HepG2 (cell line): ENCODE measurements around the gene MYOCOS. TPM values are rescaled to one million over a fixed set of nuclear protein-coding genes. Genes with fewer than 3 reads are reported as not detected.

Source experiments
- ATAC-seq: fragments of 200-7000 bp; cut with Tn5 transposase; 3 replicates; pipeline ENCODE4 v1.9.1; 2020; ENCODE audit warnings: mild to moderate bottlenecking, moderate library complexity
- BruUV-seq: library from RNA; stranded (reverse); fragments of 400-500 nt; replicated peaks from 2 replicates; lab custom pipeline; 2021; lab: Mats Ljungman, UMichigan
- CTCF ChIA-PET: fragments of 300-600 bp; formaldehyde crosslinking; extraction: SDS; loops from one replicate; lab custom pipeline; 2021; ENCODE audit warnings: low total read pairs, inconsistent platforms, low intra/inter-chr PET ratio; lab: Yijun Ruan, JAX
- POLR2A ChIA-PET: fragments of 350-600 bp; sonication (Branson Sonifier 250); formaldehyde crosslinking; loops from one replicate; lab custom pipeline; 2020; ENCODE audit warnings: antibody characterized with exemption, inconsistent platforms; lab: Yijun Ruan, JAX
- DNase-seq: peaks from one replicate; pipeline ENCODE4 v3.0.0-alpha.2; 2015; ENCODE audit warnings: low spot score
- FAIRE-seq: peaks from 3 replicates; lab custom pipeline; 2011; peaks lifted over from hg19 to GRCh38; lab: Jason Lieb, UNC
- H2AFZ ChIP-seq: one replicate; pipeline ENCODE4 v1.6.1; 2011; ENCODE audit warnings: low read length, inconsistent platforms
- H3K27ac ChIP-seq: fragments of 300-600 bp; 3 replicates; pipeline ENCODE4 v1.8.0; 2011; ENCODE audit warnings: mixed run types, mild to moderate bottlenecking, mixed read lengths, low read length, inconsistent platforms; ENCODE audit not compliant: insufficient read depth; ENCODE audit errors: extremely low read length
- H3K27me3 ChIP-seq, 2 experiments: fragments of 200-600 bp in 1 of 2; 2 replicates in 1 of 2; 3 replicates in 1 of 2; pipeline versions ENCODE4 v1.6.0 to v1.8.0; 2011; ENCODE audit warnings: low read length in 2 of 2, mild to moderate bottlenecking in 2 of 2, moderate library complexity in 2 of 2, inconsistent platforms in 1 of 2; ENCODE audit not compliant: insufficient read depth in 2 of 2, control insufficient read depth in 1 of 2
- H3K36me3 ChIP-seq, 2 experiments: fragments of 200-600 bp in 1 of 2; replicated peaks in 1 of 2; 2 replicates in 1 of 2; 3 replicates in 1 of 2; pipeline versions ENCODE4 v1.5.1 to v1.8.0; 2011; ENCODE audit warnings: low read length in 2 of 2, inconsistent platforms in 1 of 2; ENCODE audit not compliant: insufficient read depth in 2 of 2, control insufficient read depth in 1 of 2
- H3K4me1 ChIP-seq: 2 replicates; pipeline ENCODE4 v1.5.1; 2012; ENCODE audit warnings: low read length, inconsistent platforms; ENCODE audit not compliant: insufficient read depth
- H3K4me2 ChIP-seq: 2 replicates; pipeline ENCODE4 v1.6.0; 2011; ENCODE audit warnings: low read depth, low read length, inconsistent platforms
- H3K4me3 ChIP-seq, 3 experiments: fragments of 200-600 bp in 1 of 3; sonication (generic), shearing (Covaris generic) in 1 of 3; replicated peaks in 1 of 3; 2 replicates each; pipeline ENCODE4 v1.5.1; 2011 to 2016; ENCODE audit warnings: low read length in 3 of 3, inconsistent platforms in 2 of 3, low read depth in 2 of 3, mild to moderate bottlenecking in 2 of 3, control low read depth in 1 of 3, mixed read lengths in 1 of 3; ENCODE audit not compliant: insufficient read depth in 1 of 3
- H3K79me2 ChIP-seq: one replicate; pipeline ENCODE4 v1.6.1; 2011; ENCODE audit warnings: low read length, inconsistent platforms; ENCODE audit not compliant: insufficient read depth
- H3K9ac ChIP-seq: 2 replicates; pipeline ENCODE4 v1.6.0; 2011; ENCODE audit warnings: mild to moderate bottlenecking, low read depth, low read length, inconsistent platforms; ENCODE audit not compliant: insufficient read depth
- H3K9me3 ChIP-seq: 2 replicates; pipeline ENCODE4 v1.5.1; 2012; ENCODE audit warnings: mild to moderate bottlenecking, low read length
- H4K20me1 ChIP-seq: 2 replicates; pipeline ENCODE4 v1.6.0; 2011; ENCODE audit warnings: inconsistent platforms, mild to moderate bottlenecking, low read length, moderate library complexity; ENCODE audit not compliant: insufficient read depth
- ARHGAP35 ChIP-seq: sonication (generic); formaldehyde crosslinking; IDR thresholded peaks from 2 replicates; pipeline ENCODE4 v1.9.0; 2022; ENCODE audit warnings: mild to moderate bottlenecking, inconsistent platforms, moderate library complexity, missing genetic modification reagents, borderline replicate concordance
- FOSL2 ChIP-seq: sonication (generic); formaldehyde crosslinking; IDR thresholded peaks from 2 replicates; pipeline ENCODE4 v1.4.0; 2020; ENCODE audit warnings: missing genetic modification reagents
- NR3C1 ChIP-seq: sonication (generic); formaldehyde crosslinking; IDR thresholded peaks from 2 replicates; pipeline ENCODE4 v1.4.0; 2020; ENCODE audit warnings: missing genetic modification reagents
- SKI ChIP-seq: fragments of 450-650 bp; IDR thresholded peaks from one replicate; pipeline ENCODE4 v1.6.1; 2018; ENCODE audit warnings: mild to moderate bottlenecking; ENCODE audit not compliant: partially characterized antibody
- SRSF1 ChIP-seq: fragments of 200-400 bp; formaldehyde crosslinking; optimal IDR thresholded peaks from 2 replicates; pipeline ENCODE3; 2017; ENCODE audit warnings: mild to moderate bottlenecking, low read depth, low read length, moderate library complexity
- ZFAT ChIP-seq: sonication (generic); formaldehyde crosslinking; conservative IDR thresholded peaks from 2 replicates; pipeline ENCODE4 v1.8.1; 2023; ENCODE audit warnings: missing genetic modification reagents, inconsistent platforms
- ZNF205 ChIP-seq: IDR thresholded peaks from 2 replicates; pipeline ENCODE4 v1.6.1; 2018; ENCODE audit warnings: missing biosample characterization, missing genetic modification reagents
- ZNF234 ChIP-seq: sonication (generic); formaldehyde crosslinking; conservative IDR thresholded peaks from 2 replicates; pipeline ENCODE4 v1.5.1; 2020; ENCODE audit warnings: mild to moderate bottlenecking, missing genetic modification reagents
- WGBS: methylation state at CpG from one replicate; pipeline ENCODE4 v1.1.6; 2017; ENCODE audit warnings: low lambda C conversion rate; 5-methylcytosine and 5-hydroxymethylcytosine counted together
- in situ Hi-C: cut with HindIII; loops from 2 replicates; pipeline ENCODE4 v1.10.0; 2017; ENCODE audit warnings: low pct_unique_long_range_greater_than_20kb; ENCODE audit not compliant: extremely low pct_ligation_motif_present
- intact Hi-C: fragments of 100-400 bp; cut with micrococcal nuclease; formaldehyde crosslinking; loops from one replicate; pipeline ENCODE4 v1.10.0; 2022; ENCODE audit not compliant: unreplicated experiment
- polyA plus RNA-seq, 8 experiments: library from polyadenylated mRNA; depleted of rRNA in 3 of 8; stranded (reverse) in 7 of 8; unstranded in 1 of 8; fragments of >200 nt; fragmentation: Illumina TruSeq in 4 of 8; extraction: Trizol in 4 of 8; gene quantifications; 2 replicates each; pipeline versions ENCODE4 v1.2.1 to v1.2.3, GENCODE V29; 2011 to 2016; ENCODE audit warnings: low read depth in 4 of 8, missing spikeins in 1 of 8, mixed read lengths in 1 of 8; ENCODE audit not compliant: insufficient read depth in 1 of 8
- total RNA-seq, 5 experiments: library from RNA; depleted of rRNA; stranded (reverse); fragments of >200 nt; fragmentation: Illumina TruSeq; extraction: Trizol; gene quantifications; 2 replicates each; pipeline ENCODE4 v1.2.3, GENCODE V29; 2016; ENCODE audit warnings: low read depth in 1 of 5
- TF ChIP-seq, protein P1 (sequence below): sonication (generic); formaldehyde crosslinking; IDR thresholded peaks from 2 replicates; pipeline ENCODE4 v1.5.1; 2020; ENCODE audit warnings: missing genetic modification reagents, mild to moderate bottlenecking, borderline replicate concordance

Gene MYOCOS
- total and polyA plus RNA-seq, 2 of the 13 experiments (the other 11 are each of a cell fraction or from before 2014, with no cell fraction given) = not detected

DNA sequence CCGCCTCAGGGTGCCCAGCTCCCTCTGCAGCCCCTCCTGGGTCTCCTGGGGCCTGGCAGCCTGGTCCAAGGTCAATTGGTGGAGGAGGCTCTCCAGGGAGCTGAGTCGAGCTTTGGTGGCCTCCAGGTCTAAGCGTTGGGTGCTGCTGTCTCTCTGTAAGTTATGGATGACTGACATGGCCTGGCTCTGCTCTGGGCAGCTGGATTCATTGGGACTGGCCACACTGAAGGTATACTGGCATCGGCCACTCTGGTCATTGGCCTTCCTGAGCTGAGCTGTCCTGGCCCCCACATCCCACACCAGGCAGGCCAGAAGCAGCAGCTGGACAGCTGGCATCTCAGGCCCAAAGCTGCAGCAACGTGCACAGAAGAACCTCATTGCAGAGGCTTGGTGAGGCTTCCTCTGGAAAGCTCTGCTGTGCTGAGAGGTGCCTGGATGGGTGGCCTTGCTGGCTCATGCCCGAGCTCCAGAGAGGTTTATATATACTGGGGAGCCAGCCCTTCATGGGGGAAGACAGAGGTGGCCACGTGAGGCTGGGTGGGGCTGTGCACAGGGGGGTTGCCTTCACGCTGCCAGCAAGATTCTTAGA lies 30.3 kb downstream of the MYOCOS start, which contains the start of gene MYOC:
Gene MYOC (minus strand): TSS at position 455 of the 589 bp plus-strand sequence. CDS start 77 bp downstream, at position 378.
- Histone ChIP-seq H3K79me2 (no peaks in the 10 kb centered on the region), H4K20me1 (no peaks in the 10 kb centered on the region), H3K9me3 (no peaks in the 10 kb centered on the region), H2AFZ (peak within 1 kb of the TSS; percentile 72), H3K9ac (no peak within 1 kb of the TSS), H3K36me3 (no peaks in the 10 kb centered on the region), H3K4me2 (no peak within 1 kb of the TSS)
- DNase-seq = no peak
- 36% methylated on average over 5 of the region's 8 CpGs for WGBS
- ATAC-seq = peak; percentile 13; the same call in 1 of the 3 replicates
- no peak for FAIRE-seq
- in situ Hi-C loops = no loop called here
- no TSS peak for BruUV-seq
- POLR2A ChIA-PET = no interaction called here
- TF ChIP-seq ZNF234 (CRISPR knock-in tag) (no peak), ZNF205 (CRISPR knock-in tag) (no peak), ARHGAP35 (CRISPR knock-in tag) (no peak), SRSF1 (no peak)
- TF ChIP-seq, all 625 proteins: peak for 0
- Histone ChIP-seq H3K4me1 (peaks cover 20% of the 10 kb centered on the region), H3K4me3 (no peak within 1 kb of the TSS), H3K27me3 (peaks cover 1 to 5% of the 10 kb centered on the region in 2 experiments; a peak in 3 of 5 replicates), H3K27ac (no peak within 1 kb of the TSS)
- intact Hi-C loops = no loop called here
- CTCF ChIA-PET = no interaction called here

- FAIRE-seq (no peak), DNase-seq (no peak), ATAC-seq (peak; percentile 44)
- no peak overlapping the region for H3K27ac ChIP-seq
- no peaks in the 10 kb centered on the region for H3K79me2 ChIP-seq
- H3K36me3 ChIP-seq = no peaks in the 10 kb centered on the region
- H3K4me3 ChIP-seq = no peak overlapping the region
- H3K9ac ChIP-seq = no peak overlapping the region
- intact Hi-C loops (loop anchor here (2.0 kb wide), 1 partner anchor 65 kb away; no protein-coding TSS in a partner anchor), in situ Hi-C loops (no loop called here)
- H3K27me3 ChIP-seq = peaks cover 1 to 5% of the 10 kb centered on the region in 2 experiments; a peak in 3 of 5 replicates
- CTCF ChIA-PET = no interaction called here
- no TSS peak for BruUV-seq
- no peaks in the 10 kb centered on the region for H3K9me3 ChIP-seq
- H2AFZ ChIP-seq = no peak overlapping the region
- 4% methylated on average over 1 of the region's 1 CpG for WGBS
- H4K20me1 ChIP-seq = no peaks in the 10 kb centered on the region
- POLR2A ChIA-PET = no interaction called here
- 0 out of 2 replicates have a peak overlapping the region, but pooled peaks have one; percentile 6 for H3K4me2 ChIP-seq
- H3K4me1 ChIP-seq = peaks cover 20% of the 10 kb centered on the region
- no peak for TF ChIP-seq NR3C1 (CRISPR knock-in tag)
- TF ChIP-seq FOSL2 (CRISPR knock-in tag) = no peak
- TF ChIP-seq, protein P1, sequence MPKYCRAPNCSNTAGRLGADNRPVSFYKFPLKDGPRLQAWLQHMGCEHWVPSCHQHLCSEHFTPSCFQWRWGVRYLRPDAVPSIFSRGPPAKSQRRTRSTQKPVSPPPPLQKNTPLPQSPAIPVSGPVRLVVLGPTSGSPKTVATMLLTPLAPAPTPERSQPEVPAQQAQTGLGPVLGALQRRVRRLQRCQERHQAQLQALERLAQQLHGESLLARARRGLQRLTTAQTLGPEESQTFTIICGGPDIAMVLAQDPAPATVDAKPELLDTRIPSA (CRISPR knock-in tag) = no peak
- TF ChIP-seq SKI = peak; percentile 32
- TF ChIP-seq ZFAT = no peak
Measured at GRCh38 chr1:171653796-171654195, 31.8 kb downstream of the MYOCOS start.
